HG03103 (cell line): ENCODE results near the gene HPX.
"Not testable (repeated sequence)": the region's sequence is repeated elsewhere in the genome, so short reads cannot be mapped to it uniquely, and the experiment has no call there.

ENCODE experiments used
- ATAC-seq: cut with Tn5 transposase; IDR thresholded peaks from one replicate; pipeline ENCODE4 v1.9.1; 2021; ENCODE audit warnings: low read depth; ENCODE audit not compliant: unreplicated experiment

The HPX gene

DNA sequence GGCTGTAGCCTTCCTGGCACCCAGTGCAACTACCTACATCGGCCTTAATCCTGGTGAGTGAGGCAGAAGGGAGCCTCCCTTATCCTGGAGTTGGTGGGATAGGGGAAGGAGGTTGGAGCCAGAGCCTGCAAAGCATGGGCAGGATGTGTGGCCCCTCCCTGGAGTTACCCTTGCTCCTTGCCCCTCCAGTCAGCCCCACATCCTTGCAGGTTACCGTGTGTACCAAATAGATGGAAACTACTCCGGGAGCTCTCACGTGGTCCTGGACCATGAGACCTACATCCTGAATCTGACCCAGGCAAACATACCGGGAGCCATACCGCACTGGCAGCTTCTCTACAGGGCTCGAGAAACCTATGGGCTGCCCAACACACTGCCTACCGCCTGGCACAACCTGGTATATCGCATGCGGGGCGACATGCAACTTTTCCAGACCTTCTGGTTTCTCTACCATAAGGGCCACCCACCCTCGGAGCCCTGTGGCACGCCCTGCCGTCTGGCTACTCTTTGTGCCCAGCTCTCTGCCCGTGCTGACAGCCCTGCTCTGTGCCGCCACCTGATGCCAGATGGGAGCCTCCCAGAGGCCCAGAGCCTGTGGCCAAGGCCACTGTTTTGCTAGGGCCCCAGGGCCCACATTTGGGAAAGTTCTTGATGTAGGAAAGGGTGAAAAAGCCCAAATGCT is 46.7 kb downstream of the HPX start:
- no peak for ATAC-seq

DNA sequence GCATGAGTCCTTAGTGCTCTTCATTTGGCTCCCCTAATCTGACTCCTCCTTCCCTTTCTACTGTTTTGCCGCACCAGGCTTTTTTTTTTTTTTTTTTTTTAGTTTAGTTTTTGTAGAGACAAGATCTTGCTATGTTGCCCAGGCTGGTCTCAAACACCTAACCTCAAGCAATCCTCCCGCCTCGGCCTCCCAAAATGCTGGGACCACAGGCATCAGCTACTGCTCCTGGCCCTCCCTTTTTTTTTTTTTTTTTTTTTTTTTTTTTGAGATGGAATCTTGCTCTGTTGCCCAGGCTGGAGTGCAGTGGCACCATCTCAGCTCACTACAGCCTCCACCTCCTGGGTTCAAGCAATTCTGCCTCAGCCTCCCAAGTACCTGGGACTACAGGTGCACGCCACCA is 48.5 kb downstream of the HPX start:
- ATAC-seq, result not testable (repeated sequence)

DNA sequence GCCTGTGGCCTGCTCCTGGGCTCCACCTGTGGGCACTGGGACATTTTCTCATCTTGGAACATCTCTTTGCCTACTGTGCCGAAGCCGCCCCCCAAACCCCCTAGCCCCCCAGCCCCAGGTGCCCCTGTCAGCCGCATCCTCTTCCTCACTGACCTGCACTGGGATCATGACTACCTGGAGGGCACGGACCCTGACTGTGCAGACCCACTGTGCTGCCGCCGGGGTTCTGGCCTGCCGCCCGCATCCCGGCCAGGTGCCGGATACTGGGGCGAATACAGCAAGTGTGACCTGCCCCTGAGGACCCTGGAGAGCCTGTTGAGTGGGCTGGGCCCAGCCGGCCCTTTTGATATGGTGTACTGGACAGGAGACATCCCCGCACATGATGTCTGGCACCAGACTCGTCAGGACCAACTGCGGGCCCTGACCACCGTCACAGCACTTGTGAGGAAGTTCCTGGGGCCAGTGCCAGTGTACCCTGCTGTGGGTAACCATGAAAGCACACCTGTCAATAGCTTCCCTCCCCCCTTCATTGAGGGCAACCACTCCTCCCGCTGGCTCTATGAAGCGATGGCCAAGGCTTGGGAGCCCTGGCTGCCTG is 49.2 kb downstream of the HPX start:
- no peak for ATAC-seq

DNA sequence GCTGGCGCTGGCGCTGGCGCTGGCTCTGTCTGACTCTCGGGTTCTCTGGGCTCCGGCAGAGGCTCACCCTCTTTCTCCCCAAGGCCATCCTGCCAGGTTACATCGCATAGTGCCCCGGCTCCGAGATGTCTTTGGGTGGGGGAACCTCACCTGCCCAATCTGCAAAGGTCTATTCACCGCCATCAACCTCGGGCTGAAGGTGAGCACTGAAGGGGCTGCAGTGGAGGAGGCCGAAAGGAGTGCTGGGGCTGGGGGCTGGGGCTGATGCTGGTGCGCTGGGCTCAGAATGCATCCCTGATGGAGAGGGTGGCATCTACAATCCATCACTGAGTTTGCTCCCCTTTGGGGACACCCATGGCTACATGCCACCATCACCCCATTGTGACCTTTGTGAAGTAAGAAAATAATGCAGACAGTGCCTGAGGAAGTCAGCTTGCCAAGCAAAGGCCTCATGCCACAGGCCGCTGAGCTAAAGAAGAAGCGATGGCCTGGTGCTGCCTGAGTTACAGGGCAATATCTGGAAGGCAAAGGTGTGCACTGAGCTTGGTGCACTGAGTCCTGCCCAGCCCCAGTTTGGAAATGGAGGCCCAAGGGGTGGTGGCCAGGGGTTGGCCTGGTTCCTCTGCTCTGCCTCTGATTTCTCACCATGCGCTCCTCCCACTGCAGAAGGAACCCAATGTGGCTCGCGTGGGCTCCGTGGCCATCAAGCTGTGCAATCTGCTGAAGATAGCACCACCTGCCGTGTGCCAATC is 49.9 kb downstream of the HPX start:
- ATAC-seq, result no peak

DNA sequence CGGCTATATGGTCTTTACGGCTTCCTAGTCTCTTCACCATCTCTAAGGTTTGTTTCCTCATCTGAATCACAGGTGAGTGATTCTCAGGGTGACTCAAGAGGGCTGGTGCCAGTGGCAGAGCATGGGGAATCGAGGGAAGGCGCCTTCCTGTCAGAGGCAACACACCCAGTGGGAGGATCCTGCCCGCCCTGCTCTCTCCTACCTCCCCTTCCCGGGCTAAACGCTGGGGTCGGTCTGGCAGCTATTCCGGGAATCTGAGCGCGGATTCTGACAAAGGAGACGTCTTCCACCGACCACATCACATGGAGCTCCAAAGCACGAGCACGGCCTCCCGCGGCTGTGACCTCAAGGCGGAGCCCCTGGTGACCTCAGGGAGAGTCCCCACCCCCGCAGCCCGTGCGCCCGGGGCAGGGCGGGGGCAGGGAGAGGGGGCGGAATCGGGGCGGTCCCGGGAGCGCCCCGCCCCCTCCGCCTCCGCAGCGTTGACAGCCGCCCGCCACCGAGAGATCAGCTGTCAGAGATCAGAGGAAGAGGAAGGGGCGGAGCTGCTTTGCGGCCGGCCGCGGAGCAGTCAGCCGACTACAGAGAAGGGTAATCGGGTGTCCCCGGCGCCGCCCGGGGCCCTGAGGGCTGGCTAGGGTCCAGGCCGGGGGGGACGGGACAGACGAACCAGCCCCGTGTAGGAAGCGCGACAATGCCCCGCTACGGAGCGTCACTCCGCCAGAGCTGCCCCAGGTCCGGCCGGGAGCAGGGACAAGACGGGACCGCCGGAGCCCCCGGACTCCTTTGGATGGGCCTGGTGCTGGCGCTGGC is 50.7 kb downstream of the HPX start, which contains the start of gene SMPD1:
SMPD1 (plus strand) TSS at position 570 of the 813 bp plus-strand sequence; CDS start at position 695, 125 bp downstream.
- peak; percentile 98 for ATAC-seq

DNA sequence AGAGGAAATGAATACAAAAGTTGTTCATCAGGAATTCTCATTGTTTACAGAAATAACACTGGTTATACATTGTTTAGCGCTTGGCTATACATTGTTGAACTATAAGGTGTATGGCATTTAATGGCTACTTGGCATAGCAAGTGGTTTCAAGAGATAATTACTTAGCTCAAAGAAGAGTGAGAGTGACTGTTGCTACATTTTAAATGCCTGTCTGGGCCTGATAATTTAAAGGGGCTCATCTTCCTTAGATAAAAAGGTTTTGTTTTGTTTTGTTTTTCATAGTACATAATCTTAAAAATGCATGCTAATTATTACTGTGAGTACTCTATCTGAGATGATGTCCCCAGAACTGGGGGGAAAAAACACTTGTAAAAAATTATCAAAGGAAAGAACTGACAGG is 52.0 kb downstream of the HPX start:
- ATAC-seq, result no peak

DNA sequence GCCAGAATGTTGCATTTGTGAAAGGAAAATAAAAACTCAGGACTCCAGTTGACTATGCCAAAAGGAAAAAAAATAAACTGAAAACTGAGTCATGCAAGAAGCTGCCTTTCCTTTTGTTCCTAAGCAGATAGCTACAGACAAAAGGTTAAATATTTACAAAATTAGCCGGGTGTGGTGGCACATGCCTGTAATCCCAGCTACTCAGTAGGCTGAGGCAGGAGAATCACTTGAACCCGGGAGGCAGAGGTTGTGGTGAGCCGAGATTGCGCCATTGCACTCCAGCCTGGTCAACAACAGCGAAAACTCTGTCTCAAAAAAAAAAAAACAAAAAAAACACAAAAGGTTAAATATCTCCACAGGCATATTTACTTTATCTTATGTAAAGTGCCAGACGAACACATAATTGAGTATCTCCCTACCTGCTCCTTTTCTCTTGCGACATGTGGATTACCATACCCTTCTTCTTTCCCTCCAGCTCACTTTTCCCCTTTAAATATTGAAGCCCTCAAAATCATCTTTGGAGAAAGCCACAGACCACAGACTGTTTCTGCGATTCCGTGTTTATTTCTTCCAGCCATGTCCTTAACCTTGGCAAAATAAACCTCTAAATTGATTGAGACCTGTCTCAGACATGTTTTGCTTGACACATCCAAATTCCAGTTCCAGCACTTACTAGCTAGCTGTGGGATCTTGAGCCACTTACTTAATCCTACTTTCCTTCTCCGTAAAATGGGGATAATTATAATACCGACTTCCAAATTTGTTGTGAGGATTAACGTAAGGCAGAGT is 52.8 kb downstream of the HPX start:
- no peak for ATAC-seq

DNA sequence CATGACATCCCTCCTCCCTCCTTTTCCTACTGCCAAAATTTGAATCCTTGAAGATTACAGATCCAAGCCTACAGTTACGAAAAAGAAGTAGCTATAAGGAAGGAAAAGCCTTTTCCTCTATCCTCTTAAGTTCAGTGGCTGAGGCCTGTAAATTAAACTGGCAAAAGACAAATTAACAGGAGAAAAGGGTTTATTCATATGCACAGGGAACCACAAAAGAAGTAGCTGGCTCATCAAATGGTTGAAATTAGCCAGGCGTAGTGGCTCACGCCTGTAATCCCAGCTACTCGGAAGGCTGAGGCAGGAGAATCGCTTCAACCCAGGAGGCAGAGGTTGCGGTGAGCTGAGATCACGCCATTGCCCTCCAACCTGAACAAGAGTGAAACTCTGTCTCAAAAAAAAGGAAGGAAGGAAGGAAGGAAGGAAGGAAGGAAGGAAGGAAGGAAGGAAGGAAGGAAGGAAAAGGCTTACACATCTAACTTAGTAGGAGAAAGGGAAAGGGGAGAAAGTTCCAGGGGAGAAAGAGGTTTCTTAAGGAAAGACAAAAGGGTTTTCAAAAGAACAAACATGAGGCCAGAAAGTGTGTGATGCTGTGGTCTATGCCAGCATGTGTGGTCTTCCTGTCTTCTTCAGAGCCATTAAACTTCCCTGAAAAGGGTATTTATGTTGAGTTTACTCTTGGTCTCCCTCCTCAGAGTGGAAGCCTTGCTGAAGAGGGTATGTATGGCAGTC is 55.6 kb downstream of the HPX start:
- ATAC-seq, result no peak
